SK-N-MC (cell line): Measurements from ENCODE around the gene NFE2L1.

Experiments used
- EZH2 ChIP-seq: fragments of 200-600 bp; sonication (generic); IDR thresholded peaks from one replicate; pipeline ENCODE4 v1.6.1; 2017; ENCODE audit warnings: antibody characterized with exemption
- POLR2AphosphoS5 ChIP-seq: IDR thresholded peaks from 2 replicates; pipeline ENCODE4 v1.6.1; 2012; ENCODE audit warnings: mild to moderate bottlenecking, low read depth, low read length, borderline replicate concordance

GRCh38 chr17:48003417-48004151 is 44.6 kb upstream of the NFE2L1 start:
- TF ChIP-seq EZH2 (no peak), POLR2AphosphoS5 (peak; percentile 56; the same call in 1 of the 2 replicates)
